GM19467 (cell line): ENCODE measurements around the gene IMMP2L.
"Not testable (repeated sequence)": the region's sequence is repeated elsewhere in the genome, so short reads cannot be mapped to it uniquely, and the experiment has no call there.

ENCODE experiments used
- ATAC-seq: cut with Tn5 transposase; IDR thresholded peaks from one replicate; pipeline ENCODE4 v1.9.1; 2021; ENCODE audit warnings: mild to moderate bottlenecking, moderate library complexity; ENCODE audit not compliant: unreplicated experiment

The IMMP2L gene

GRCh38 chr7:111561904-111562732 is at the start of gene IMMP2L:
Gene IMMP2L, minus strand, starts transcription at chr7:111562492.
- peak; percentile 91 for ATAC-seq

GRCh38 chr7:111609483-111610254 is 47.4 kb upstream of the IMMP2L start:
- ATAC-seq: not testable (repeated sequence)

GRCh38 chr7:111607621-111608020 is 45.3 kb upstream of the IMMP2L start:
- no peak for ATAC-seq

GRCh38 chr7:111605246-111605645 is 43.0 kb upstream of the IMMP2L start:
- no peak for ATAC-seq

GRCh38 chr7:111600091-111600490 is 37.8 kb upstream of the IMMP2L start:
- ATAC-seq: no peak

- no peak for ATAC-seq
Measured at GRCh38 chr7:111595780-111596179, 33.5 kb upstream of the IMMP2L start.

GRCh38 chr7:111594602-111595001 is 32.3 kb upstream of the IMMP2L start:
- ATAC-seq: no peak

- ATAC-seq: no peak
Measured at GRCh38 chr7:111593343-111593742, 31.1 kb upstream of the IMMP2L start.

GRCh38 chr7:111588065-111588433 is 25.8 kb upstream of the IMMP2L start:
- no peak for ATAC-seq

GRCh38 chr7:111587410-111588064 is 25.2 kb upstream of the IMMP2L start:
- ATAC-seq: no peak

GRCh38 chr7:111586711-111587409 is 24.6 kb upstream of the IMMP2L start:
- no peak for ATAC-seq

- not testable (repeated sequence) for ATAC-seq
Measured at GRCh38 chr7:111581784-111582488, 19.6 kb upstream of the IMMP2L start.

- ATAC-seq: not testable (repeated sequence)
Measured at GRCh38 chr7:111581207-111581606, 18.9 kb upstream of the IMMP2L start.

GRCh38 chr7:111578754-111579153 is 16.5 kb upstream of the IMMP2L start:
- no peak for ATAC-seq

- no peak for ATAC-seq
Measured at GRCh38 chr7:111571720-111572119, 9.4 kb upstream of the IMMP2L start.

- ATAC-seq: no peak
Measured at GRCh38 chr7:111568870-111569462, 6.7 kb upstream of the IMMP2L start.

- ATAC-seq: no peak
Measured at GRCh38 chr7:111568419-111568818, 6.1 kb upstream of the IMMP2L start.

- ATAC-seq: no peak
Measured at GRCh38 chr7:111564078-111564477, 1.8 kb upstream of the IMMP2L start.

- no peak for ATAC-seq
Measured at GRCh38 chr7:111561654-111561903, 713 bp downstream of the IMMP2L start.
